HG03039 (cell line): ENCODE measurements around the gene KLF11.

Experiments used
- ATAC-seq: cut with Tn5 transposase; IDR thresholded peaks from one replicate; pipeline ENCODE4 v1.9.1; 2021; ENCODE audit warnings: mild to moderate bottlenecking, moderate library complexity; ENCODE audit not compliant: unreplicated experiment

The KLF11 gene

DNA sequence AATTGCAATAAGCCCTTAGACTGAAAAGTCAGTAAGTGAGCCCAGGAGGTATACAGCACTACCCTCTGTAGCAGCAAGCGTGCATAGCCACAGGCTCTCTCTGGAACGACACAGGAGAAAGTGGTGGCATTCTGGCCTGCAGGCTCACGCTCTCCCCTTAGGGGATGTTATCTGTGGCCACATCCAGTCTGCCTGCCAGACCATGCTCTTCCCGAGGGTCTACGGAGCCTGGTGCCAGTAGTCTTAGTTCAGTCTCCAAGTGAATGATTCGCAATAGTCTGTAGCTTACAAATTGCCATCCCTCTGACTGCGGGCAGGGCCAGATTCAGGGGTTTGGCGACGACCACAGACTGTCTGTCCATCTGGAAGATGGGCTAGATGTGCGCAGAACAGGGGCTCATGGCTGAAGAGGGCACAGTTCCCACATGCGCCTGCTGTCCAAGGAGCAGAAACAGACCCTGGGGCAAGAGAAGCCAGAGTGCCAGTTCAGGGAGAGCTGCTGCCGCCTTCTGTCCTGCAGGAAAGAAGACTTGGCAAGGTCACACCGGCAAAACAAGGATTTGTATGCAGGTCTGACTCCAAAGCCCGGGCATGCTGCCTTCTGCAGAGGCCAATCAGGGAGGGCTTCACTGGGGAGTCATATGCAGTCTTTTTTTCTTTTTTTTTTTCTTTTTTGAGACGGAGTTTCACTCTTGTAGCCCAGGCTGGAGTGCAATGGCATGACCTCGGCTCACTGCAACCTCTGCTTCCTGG is 3.5 kb upstream of the KLF11 start:
- ATAC-seq = no peak

DNA sequence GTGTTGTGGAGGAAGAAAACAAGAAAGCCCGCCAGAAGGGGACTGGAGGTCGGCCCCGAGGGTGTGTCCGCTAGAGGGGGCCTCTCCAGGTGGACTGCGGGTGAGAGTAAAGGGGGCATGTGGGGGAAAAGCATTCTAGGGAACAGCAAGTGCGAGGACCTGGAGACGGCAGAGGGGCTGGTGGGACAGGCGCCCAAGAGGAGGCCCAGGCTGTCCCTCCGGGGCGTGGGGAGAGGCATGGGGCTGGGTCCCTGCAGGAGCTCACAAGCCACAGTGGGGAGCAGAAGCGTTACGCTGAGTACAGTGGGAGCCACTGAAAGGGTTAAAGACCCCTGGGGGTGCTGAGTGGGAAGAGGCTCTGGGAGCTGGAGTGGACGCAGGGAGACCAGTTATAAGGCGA is 1.6 kb upstream of the KLF11 start:
- ATAC-seq = no peak

DNA sequence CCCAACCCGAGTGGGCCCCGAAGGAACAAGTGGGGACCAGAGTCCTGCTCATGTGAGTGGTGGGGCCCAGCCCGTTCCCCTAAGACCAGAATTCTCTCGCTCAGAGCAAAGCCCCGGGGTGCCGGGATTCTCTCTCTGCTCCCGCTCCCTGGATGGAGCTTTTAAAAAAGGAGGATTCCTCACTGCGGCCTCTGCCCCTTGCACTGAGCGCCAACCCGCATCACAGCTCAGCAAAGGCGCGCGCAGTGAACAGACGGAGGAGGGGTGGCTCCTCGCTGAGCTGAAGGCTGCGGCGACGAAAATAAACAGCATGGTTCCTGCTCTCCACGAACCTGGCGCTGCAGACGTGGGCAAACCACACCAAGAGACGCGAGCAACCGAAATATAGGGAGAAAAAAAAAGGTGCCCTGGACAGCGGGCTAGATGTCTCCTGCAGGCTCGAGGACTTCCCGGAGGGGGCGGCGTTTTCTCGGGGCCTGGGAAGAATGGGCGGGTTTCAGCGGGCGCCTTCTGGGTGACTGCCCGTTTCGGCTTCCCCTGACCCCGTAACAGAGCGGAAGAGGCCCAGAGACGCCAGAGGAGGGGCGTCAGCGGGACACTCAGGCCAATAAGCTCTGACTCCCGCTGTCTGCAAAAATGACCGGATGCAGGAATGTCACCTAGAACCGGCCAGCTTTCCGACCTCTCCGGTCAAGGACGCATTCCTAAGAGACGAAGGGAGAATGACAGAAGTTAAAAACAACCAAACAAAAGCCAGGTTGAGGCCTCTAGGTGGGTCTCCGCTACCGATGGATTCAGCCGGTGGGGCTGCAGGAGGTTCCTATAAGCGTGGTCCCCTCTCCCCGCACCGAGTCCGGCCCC is 819 bp upstream of the KLF11 start:
- no peak for ATAC-seq

DNA sequence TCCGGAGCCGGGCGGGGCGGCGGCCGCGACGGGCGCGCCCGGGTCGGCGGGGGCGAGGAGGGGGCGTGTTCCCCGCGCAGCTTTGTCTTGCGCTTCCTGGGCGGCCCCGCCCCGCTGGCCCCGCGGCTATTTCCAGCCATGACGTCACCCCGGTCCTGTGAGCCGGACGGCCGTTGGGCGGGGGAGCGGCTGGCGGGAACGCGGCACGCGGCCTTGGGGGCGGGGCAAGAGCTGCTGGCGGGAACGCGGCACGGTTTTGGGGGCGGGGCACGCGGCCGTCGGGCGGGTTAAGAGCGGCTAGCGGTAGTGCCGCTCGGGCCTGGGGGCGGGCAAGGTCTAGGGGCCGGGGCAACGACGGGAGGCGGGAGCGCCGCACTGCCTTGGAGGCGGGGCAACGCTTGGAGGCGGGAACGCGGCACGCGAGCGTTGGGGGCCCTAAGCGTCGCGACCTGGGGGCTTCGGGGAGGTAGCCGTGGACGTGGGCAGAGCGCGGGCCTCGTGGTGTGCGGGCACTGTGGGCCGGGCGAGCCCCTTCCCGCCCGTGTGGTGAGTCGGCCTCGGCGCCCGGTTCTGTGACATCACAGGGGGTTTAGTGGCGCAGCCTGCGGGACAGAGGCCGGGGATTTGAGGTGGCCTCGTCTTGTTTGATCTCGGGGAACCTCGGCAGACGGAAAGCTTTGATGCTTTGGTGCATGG is 704 bp downstream of the KLF11 start:
- peak; percentile 38 for ATAC-seq

DNA sequence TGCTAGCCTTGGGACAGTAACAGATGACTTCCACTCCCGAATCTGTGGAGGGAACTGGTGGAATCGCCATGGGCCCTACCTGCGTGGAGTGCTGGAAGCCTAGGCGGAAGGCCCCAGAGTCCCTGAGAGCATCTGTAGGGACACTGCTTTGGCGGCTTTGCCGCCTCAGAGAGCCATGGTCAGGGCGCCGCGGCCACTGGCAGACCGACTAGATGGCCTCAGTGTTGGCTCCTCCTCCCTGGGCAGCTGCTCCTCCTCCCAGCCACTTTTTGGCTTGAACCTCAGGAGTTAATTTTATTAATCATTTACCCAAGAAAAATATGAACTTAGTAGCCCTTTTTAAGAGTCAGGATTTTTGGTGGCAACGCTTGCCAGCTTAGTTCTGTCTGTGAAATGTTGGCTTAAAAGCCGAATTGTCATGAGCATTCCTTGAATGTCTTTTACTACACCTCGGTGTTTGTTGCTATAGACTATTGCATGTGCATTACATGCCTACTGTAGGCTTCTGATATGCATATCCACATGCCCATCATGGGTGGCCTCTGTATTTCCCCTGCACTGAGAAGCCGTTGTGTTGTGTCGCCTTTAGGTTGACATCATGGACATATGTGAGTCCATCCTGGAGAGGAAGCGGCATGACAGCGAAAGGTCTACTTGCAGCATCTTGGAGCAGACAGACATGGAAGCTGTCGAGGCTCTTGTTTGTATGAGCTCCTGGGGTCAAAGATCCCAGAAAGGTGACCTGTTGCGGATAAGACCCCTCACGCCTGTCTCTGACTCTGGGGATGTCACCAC is 2.4 kb downstream of the KLF11 start:
- ATAC-seq = no peak

DNA sequence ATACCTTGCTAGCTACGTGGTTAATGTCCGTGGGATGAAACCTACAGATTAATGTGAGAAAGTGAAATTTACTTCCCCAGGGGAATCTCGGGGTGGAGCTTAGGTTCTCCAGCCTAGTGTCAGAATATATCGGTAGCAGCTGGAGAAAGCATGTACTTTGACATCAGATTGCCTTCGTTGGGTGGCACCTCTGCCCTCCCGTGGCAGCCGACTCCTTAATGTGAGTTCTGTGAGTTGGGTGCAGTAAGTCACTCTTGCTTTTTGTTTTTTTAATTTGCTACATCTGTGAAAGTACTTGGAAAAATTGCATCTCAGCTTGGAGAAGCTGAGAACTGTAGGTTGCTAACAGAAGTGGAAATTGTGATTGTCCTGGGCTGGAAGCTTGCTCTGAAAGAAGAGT is 3.6 kb downstream of the KLF11 start:
- ATAC-seq = no peak

DNA sequence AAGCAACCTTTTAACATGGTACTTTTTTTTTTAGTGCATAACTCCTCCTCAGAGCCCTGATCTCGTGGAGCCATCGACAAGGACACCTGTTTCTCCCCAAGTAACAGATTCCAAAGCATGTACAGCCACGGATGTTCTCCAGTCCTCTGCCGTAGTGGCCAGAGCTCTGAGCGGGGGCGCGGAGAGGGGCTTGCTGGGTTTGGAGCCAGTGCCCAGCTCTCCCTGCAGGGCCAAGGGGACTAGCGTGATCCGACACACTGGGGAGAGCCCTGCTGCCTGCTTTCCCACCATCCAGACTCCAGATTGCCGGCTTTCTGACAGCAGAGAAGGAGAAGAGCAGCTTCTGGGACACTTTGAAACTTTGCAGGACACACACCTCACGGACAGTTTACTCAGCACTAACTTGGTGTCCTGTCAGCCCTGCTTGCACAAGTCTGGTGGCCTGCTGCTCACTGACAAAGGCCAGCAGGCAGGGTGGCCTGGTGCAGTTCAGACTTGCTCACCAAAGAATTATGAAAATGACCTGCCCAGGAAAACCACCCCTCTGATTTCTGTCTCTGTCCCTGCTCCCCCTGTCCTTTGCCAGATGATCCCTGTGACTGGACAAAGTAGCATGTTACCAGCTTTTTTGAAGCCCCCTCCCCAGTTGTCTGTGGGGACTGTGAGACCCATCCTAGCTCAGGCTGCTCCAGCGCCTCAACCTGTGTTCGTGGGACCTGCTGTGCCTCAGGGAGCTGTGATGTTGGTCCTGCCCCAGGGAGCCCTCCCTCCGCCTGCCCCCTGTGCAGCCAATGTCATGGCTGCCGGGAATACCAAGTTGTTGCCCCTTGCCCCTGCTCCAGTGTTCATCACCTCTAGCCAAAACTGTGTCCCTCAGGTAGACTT is 4.5 kb downstream of the KLF11 start:
- ATAC-seq = no peak

DNA sequence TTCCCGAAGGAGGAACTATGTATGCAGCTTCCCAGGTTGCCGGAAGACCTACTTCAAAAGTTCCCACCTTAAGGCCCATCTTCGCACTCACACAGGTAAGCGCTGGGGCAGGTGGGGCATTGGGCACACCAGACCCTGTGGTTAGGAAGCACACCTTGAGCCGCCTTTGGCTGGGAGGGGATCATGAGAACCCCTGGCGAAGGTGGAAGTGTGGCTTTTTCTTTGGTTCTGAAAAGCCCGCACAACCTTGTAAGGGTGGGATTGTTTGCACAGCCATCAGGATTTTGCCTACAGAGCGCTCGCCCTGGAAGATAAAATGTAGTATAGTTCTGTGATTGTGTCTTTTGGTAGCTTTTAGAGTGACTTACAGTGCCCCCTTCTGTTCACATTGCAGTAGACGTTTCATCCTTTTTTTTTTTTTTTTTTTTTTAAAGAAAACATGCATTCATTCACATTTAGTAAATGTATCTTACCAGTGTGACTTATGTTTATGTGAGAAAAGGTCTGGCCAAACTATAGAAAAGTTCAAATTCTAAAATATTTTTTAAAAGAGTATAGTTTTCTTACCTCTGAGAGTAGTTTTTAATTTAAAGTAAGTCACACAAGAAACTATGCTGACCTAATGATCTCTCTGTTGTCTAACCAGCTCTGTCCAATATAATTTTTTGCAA is 5.3 kb downstream of the KLF11 start:
- no peak for ATAC-seq

DNA sequence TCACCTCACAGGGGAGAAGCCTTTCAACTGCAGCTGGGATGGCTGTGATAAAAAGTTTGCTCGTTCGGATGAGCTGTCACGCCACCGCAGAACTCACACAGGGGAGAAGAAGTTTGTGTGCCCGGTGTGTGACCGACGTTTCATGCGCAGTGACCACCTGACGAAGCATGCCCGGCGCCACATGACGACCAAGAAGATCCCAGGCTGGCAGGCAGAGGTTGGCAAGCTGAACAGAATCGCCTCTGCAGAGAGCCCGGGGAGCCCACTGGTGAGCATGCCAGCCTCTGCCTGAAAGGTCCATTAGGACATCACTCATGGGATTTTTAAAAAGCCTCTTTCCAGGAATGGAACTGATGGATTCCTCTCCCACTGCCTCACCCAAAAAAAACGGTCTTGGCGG is 8.9 kb downstream of the KLF11 start:
- ATAC-seq = no peak

DNA sequence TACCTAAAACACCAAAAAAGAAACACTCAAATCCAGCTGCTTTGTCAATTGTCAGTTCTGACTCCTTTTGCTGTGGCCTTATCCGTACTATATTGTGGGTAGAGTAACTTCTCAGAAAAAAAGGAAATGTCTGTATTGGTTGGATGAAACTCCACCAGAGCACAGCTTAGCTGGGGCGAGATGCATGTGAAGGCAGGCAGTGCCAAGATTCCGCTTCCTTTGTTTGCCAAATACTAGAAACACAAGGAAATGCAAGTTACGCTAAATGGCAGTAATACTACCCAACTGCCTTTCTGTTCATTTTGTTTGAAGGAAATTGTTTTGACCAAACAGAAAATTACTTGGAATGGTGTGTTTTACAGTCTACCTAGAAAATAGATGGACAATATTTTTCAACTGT is 10.0 kb downstream of the KLF11 start:
- ATAC-seq = no peak

DNA sequence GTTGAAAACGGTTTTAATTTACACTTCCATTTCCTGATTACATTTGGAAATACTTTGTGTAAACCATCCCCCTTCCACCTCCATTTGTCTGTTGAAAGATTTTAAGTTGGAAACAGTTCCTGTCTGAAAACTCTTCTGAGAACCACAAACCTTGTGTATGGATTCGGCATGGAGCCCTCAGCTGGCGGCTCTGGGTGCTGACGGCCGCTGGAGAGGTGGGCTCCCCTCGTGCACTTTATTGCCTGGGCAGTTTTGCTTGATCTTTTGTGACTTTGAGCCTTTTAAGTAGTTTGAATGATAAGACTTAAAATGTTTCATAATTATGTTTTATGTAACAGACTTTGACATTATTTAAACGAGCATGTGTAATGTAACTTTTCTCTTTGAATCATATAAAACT is 11.1 kb downstream of the KLF11 start:
- no peak for ATAC-seq

DNA sequence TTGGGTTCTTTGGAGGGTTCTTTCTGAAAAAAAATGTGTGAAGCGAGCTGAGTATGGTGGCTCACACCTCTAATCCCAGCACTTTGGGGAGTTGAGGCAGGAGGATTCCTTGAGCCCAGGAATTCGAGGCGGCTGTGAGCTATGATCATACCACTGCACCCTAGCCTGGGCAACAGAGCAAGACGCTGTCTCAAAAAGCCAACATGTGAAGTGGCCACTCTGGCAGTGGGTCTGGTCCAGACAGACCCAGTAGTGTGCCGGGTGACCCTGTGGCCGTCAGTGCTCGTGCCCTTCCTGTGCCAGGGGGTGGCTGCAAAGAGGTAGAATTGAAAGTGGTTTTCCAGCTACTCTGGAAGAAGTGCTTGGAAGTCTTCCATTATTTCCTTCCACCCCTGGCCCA is 11.6 kb downstream of the KLF11 start:
- ATAC-seq = no peak

DNA sequence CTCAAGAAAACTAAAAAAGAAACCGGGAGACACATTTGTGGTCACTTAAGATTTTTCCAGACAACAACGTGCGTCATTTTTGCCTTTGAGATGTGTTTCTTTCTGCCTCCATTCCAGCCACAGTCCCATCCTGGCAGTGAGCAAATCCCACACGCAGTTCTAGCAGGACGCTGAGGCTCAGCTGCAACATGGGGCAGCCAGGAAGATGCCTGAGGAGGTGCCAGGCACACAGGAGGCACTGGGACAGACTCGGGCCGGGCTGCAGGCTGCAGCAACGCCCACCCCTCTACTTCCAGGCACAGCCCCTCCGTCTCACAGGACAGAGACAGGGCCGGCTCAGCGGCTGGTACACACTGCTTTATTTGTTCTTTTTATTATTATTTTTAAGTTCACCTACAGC is 13.1 kb downstream of the KLF11 start:
- ATAC-seq = no peak

DNA sequence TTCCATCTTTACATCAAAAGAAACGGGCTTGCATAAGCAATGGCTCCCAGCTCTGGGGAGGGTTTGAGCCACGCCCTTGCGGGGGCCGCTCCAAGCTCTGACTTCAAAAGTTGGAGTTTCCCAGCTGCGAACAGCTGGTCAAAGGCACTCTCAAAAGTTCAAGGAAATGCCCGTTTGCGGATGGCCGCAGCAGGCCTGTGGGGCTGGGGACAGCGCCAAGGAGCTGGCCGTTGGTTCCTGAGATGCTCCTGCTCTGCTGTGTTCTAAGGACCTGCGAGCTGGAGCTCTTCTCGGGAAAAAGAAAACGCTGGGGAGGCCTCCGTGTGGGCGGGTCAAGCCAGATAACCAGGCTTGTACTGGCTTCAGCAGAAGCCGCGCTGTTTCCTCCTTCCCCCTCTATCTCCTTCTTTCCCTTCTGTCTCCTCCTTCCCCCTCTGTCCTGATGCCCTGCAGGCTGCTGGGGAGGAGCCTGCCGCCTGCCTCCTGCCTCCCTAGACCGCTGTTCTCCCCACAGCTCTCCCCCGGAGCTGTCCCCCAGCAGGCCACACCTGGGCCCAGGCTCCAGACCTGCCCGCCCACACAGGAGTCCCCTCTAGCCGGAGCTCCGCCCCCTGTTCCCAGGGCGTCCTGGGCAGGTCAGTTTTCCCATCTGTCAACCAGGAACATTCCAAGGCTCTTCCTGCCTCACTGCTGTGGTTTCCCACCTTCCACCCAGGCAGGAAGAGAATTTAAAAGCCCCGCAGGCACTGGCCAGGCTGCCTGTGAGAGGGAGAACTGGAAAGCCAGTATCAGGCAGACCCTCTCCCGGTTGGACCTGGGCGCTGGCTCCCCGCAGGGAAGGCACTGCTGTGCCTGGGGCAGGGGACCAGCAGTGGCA is 14.1 kb downstream of the KLF11 start:
- ATAC-seq = peak; percentile 48

DNA sequence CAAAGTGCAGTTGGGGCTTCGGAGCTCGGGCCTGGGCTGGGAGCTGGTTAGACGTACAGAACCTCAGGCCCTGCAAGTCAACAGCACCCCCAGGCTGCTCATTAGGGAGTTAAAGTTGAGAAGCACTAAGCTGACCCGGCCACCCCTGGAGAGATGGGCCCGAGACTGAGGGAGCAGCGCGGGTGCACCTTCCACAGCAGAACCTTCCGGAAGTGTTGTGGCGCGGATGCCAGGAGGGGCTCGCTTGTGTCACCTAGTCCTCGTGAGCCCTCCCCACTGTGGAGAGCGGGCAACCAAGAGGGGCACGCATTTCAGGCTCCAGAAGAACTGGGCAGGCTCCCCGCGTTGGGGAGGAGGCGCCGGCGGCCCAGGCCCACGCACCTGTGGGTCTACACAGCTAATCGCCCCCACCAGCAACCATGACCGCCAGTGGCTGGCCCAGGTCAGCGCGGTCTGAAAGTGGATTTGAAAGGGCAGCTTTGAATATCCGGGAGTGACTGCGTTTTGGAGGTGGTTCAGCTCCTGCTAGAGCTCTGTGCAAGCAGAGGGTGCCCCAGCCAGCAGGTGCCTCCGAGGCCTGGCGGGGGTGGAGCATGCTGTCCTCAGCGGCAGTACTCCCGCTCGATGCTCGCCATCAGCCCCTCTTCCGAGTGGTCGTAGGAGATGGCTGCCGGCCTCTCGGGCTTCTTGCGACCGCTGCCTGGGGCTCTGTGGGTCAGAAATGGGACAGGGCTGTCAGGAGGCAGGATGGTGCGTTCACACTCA is 15.1 kb downstream of the KLF11 start:
- ATAC-seq = no peak

DNA sequence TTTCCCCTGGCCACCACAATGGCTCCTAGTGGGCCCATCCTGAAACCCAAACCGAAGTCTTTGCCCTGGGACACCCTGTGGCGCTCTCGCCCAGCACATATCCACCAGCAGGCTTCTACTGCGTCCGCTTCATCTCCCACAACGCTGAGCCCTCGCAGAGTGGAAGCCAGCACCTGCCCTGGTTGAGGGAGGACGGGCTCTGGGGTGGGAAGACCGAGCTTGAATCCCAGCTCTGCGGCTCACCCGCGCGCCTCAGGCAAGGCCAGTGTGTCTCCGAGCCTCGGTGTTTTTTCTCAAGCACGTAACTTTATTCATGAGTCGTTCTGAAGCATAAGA is 15.6 kb downstream of the KLF11 start:
- no peak for ATAC-seq

DNA sequence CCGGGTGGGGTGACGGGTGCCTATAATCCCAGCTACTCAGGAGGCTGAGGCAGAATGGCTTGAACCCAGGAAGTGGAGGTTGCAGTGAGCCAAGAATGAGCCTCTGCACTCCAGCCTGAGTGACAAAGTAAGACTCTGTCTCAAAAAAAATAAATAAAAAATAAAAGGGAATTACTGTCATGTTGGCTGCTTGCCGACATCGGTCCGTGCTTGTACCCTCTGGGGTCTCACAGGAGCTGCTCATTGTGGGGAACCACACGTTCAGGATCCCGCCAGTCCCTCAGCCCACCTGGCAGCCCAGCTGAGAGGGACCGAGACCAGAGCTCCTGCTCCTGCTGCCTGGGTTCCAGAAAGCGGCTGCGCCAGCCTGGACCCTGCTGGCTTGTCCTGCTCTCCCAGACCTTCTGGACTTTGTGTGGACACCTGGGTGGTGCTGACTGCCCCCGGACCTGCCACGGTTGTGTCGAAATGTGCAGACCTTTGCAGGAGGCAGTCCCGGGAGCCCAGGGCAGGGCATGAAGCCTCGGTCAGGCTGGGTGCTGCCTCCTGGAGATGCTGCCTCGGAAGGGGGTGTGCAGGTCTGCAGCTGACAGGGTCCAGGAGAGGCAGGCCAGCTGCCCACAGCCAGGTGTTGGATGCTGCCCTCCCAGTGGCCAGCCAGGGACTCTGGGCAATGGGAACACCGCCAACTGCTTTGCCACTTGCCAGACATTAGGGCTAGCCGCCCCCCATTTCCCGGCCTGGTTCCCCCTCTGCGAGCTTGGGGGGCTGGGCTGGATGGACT is 16.4 kb downstream of the KLF11 start:
- ATAC-seq = no peak
